HG03060 (cell line): ENCODE data around the gene GRK5.
"Not testable (repeated sequence)": the region's sequence is repeated elsewhere in the genome, so short reads cannot be mapped to it uniquely, and the experiment has no call there.

Experiments
- ATAC-seq: cut with Tn5 transposase; IDR thresholded peaks from one replicate; pipeline ENCODE4 v1.9.1; 2021; ENCODE audit warnings: low read depth, moderate number of reproducible peaks; ENCODE audit not compliant: unreplicated experiment

The GRK5 gene

GRCh38 chr10:119448628-119449584 lies 241.5 kb downstream of the GRK5 start:
- ATAC-seq, result no peak

GRCh38 chr10:119449760-119450461 lies 242.5 kb downstream of the GRK5 start:
- ATAC-seq, result no peak

GRCh38 chr10:119450606-119451299 lies 243.4 kb downstream of the GRK5 start:
- ATAC-seq, result no peak

GRCh38 chr10:119451300-119451896 lies 244.0 kb downstream of the GRK5 start:
- ATAC-seq, result no peak

- ATAC-seq, result no peak
These were observed 245.0 kb downstream of the GRK5 start for GRCh38 chr10:119452396-119452795.

- no peak for ATAC-seq
These were observed 245.9 kb downstream of the GRK5 start for GRCh38 chr10:119453313-119453712.

GRCh38 chr10:119454316-119454715 lies 246.9 kb downstream of the GRK5 start:
- ATAC-seq, result no peak

GRCh38 chr10:119454990-119455389 lies 247.6 kb downstream of the GRK5 start:
- ATAC-seq, result no peak

GRCh38 chr10:119455609-119456434 lies 248.5 kb downstream of the GRK5 start:
- ATAC-seq, result no peak

- no peak for ATAC-seq
These were observed 249.1 kb downstream of the GRK5 start for GRCh38 chr10:119456435-119456810.

- no peak for ATAC-seq
These were observed 250.8 kb downstream of the GRK5 start for GRCh38 chr10:119457966-119458766.

GRCh38 chr10:119459681-119460340 lies 252.4 kb downstream of the GRK5 start:
- ATAC-seq, result no peak

- ATAC-seq, result no peak
These were observed 253.2 kb downstream of the GRK5 start for GRCh38 chr10:119460369-119461195.

GRCh38 chr10:119461380-119461779 lies 254.0 kb downstream of the GRK5 start:
- peak; percentile 61 for ATAC-seq

- no peak for ATAC-seq
These were observed 254.6 kb downstream of the GRK5 start for GRCh38 chr10:119461923-119462322.

GRCh38 chr10:119462773-119463172 lies 255.4 kb downstream of the GRK5 start:
- ATAC-seq, result no peak

GRCh38 chr10:119463195-119463594 lies 255.8 kb downstream of the GRK5 start:
- ATAC-seq, result not testable (repeated sequence)

- no peak for ATAC-seq
These were observed 257.7 kb downstream of the GRK5 start for GRCh38 chr10:119465085-119465484.
